Fibroblast of lung (primary cell): ENCODE measurements around the gene NFYA. TPM values are rescaled to one million over a fixed set of nuclear protein-coding genes. Genes with fewer than 3 reads are reported as not detected.

Experiments
- DNase-seq, 2 donors: peaks; one replicate each; pipeline versions ENCODE4 v3.0.0 to v3.0.0-alpha.2; 2010; ENCODE audit warnings: low read depth in 2 of 2
- H2AFZ ChIP-seq: 2 replicates; pipeline ENCODE4 v1.5.1; 2012; ENCODE audit warnings: low read length, control low read depth, inconsistent platforms
- H3K27ac ChIP-seq: 2 replicates; pipeline ENCODE4 v1.5.1; 2011; ENCODE audit warnings: low read length, control low read depth; ENCODE audit not compliant: insufficient read depth
- H3K27me3 ChIP-seq: 2 replicates; pipeline ENCODE4 v1.5.1; 2011; ENCODE audit warnings: mild to moderate bottlenecking, low read length; ENCODE audit not compliant: control insufficient read depth, insufficient read depth
- H3K36me3 ChIP-seq: 2 replicates; pipeline ENCODE4 v1.5.1; 2011; ENCODE audit warnings: low read length; ENCODE audit not compliant: control insufficient read depth, insufficient read depth
- H3K4me1 ChIP-seq: 2 replicates; pipeline ENCODE4 v1.5.1; 2011; ENCODE audit warnings: low read length; ENCODE audit not compliant: control insufficient read depth, insufficient read depth; ENCODE audit errors: extremely low read depth
- H3K4me2 ChIP-seq: 2 replicates; pipeline ENCODE4 v1.5.1; 2011; ENCODE audit warnings: low read length, control low read depth; ENCODE audit not compliant: insufficient read depth; ENCODE audit errors: extremely low read depth
- H3K4me3 ChIP-seq, 4 experiments: fragments of 200-600 bp in 1 of 4; sonication (generic) in 1 of 4; replicated peaks in 1 of 4; 2 replicates each; pipeline ENCODE4 v1.5.1; 2011 to 2016; ENCODE audit warnings: low read length in 4 of 4, low read depth in 3 of 4, mild to moderate bottlenecking in 3 of 4, control low read depth in 2 of 4, inconsistent platforms in 1 of 4, mixed read lengths in 1 of 4; ENCODE audit not compliant: insufficient read depth in 1 of 4; ENCODE audit errors: control extremely low read depth in 1 of 4
- H3K79me2 ChIP-seq: 2 replicates; pipeline ENCODE4 v1.5.1; 2012; ENCODE audit warnings: mild to moderate bottlenecking, low read length, inconsistent platforms; ENCODE audit not compliant: control insufficient read depth, insufficient read depth
- H3K9ac ChIP-seq: 2 replicates; pipeline ENCODE4 v1.5.1; 2011; ENCODE audit warnings: mild to moderate bottlenecking, low read length, control low read depth; ENCODE audit not compliant: insufficient read depth
- H3K9me3 ChIP-seq: 2 replicates; pipeline ENCODE4 v1.5.1; 2012; ENCODE audit warnings: low read depth, low read length; ENCODE audit not compliant: control insufficient read depth, insufficient read depth
- H4K20me1 ChIP-seq: 2 replicates; pipeline ENCODE4 v1.5.1; 2011; ENCODE audit warnings: low read length; ENCODE audit not compliant: control insufficient read depth, insufficient read depth; ENCODE audit errors: extremely low read depth
- EZH2 ChIP-seq: IDR thresholded peaks from 2 replicates; pipeline ENCODE4 v1.5.1; 2012; ENCODE audit warnings: low read length, control low read depth, mild to moderate bottlenecking; ENCODE audit errors: missing control alignments
- polyA plus RNA-seq, 2 donors: library from polyadenylated mRNA; depleted of rRNA in 1 of 2; stranded (reverse) in 1 of 2; unstranded in 1 of 2; fragments of >200 nt; gene quantifications; 2 replicates each; pipeline ENCODE4 v1.2.1, GENCODE V29; 2011 to 2012; ENCODE audit warnings: missing spikeins in 1 of 2
- total RNA-seq: library from RNA; depleted of rRNA; stranded (reverse); fragments of >200 nt; gene quantifications from 2 replicates; pipeline ENCODE4 v1.2.1, GENCODE V29; 2014
- TF ChIP-seq, protein P1 (sequence below), 2 donors: IDR thresholded peaks in 1 of 2; conservative IDR thresholded peaks in 1 of 2; 1 replicate in 1 of 2; 2 replicates in 1 of 2; pipeline ENCODE4 v1.5.1; 2011 to 2012; ENCODE audit warnings: low read length in 2 of 2, control low read depth in 1 of 2, inconsistent platforms in 1 of 2, low read depth in 1 of 2, mild to moderate bottlenecking in 1 of 2

NFYA gene
- total and polyA plus RNA-seq, 2 donors (not counting 1 experiment from before 2014, with no cell fraction given) = 6.9 to 14.9 TPM

DNA sequence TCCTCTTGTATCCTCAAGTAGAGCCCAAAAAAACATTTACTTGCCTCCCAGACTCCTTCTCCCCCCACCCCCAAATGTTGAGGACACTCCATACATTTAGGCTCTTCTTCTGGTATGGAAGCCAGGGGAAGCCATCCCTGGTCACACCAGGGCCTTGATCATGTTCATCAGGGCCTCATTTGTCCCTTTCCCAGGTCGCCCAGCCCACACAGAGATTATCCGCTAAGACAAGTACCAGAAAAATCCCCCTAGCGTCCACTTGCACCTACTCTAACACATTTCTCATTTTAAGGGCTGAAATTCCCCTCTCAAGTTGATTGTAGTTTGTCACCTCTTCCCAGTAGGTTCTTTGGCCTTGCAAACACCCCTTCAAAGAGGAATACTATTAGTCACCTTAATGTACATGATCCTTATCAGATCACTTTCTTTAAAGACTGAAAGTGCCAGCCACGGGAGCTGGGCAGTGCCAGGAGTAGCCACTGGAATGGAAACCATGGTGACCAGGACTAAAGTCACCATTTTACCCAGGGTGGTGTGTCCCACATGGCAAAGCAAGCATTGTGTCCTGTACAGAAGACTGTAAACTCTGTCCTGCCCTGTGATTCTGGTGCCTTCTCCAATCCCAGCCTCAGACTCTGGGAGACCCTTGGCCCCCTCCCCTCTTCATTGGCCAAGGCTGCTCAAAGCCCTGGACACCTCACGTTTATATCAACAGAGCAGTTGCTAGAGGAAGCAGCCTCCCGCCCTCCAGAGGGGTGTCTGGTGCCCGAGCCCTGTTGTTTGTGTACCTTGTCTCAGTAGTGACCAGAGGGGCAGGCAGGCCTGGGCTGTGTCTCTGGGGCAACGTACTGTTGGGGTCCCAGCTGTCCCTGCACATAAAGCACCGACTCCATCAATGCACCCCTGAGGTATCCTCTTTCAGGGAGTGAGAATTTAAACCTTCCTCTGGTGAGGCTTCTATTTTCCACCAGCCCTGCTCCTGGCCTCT, 24.7 kb upstream of the NFYA start:
- peaks cover 2% of the 10 kb centered on the region for H3K27me3 ChIP-seq
- no peak overlapping the region for H2AFZ ChIP-seq
- H3K36me3 ChIP-seq = no peaks in the 10 kb centered on the region
- H3K9me3 ChIP-seq = no peaks in the 10 kb centered on the region
- no peak overlapping the region for H3K4me3 ChIP-seq
- no peak overlapping the region for H3K27ac ChIP-seq
- no peak overlapping the region for H3K9ac ChIP-seq
- H4K20me1 ChIP-seq = no peaks in the 10 kb centered on the region
- H3K4me2 ChIP-seq = no peak overlapping the region
- TF ChIP-seq EZH2 = no peak
- TF ChIP-seq, protein P1, sequence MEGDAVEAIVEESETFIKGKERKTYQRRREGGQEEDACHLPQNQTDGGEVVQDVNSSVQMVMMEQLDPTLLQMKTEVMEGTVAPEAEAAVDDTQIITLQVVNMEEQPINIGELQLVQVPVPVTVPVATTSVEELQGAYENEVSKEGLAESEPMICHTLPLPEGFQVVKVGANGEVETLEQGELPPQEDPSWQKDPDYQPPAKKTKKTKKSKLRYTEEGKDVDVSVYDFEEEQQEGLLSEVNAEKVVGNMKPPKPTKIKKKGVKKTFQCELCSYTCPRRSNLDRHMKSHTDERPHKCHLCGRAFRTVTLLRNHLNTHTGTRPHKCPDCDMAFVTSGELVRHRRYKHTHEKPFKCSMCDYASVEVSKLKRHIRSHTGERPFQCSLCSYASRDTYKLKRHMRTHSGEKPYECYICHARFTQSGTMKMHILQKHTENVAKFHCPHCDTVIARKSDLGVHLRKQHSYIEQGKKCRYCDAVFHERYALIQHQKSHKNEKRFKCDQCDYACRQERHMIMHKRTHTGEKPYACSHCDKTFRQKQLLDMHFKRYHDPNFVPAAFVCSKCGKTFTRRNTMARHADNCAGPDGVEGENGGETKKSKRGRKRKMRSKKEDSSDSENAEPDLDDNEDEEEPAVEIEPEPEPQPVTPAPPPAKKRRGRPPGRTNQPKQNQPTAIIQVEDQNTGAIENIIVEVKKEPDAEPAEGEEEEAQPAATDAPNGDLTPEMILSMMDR (conservative IDR thresholded peaks at IDR 0.05 in 1 of 2, IDR thresholded peaks at IDR 0.05 in 1 of 2; ENCODE audit: low read depth in 1 of 2, low read length in 2 of 2) = no peak
- DNase-seq = no peak
- H3K4me1 ChIP-seq = no peaks in the 10 kb centered on the region
- H3K79me2 ChIP-seq = no peaks in the 10 kb centered on the region

DNA sequence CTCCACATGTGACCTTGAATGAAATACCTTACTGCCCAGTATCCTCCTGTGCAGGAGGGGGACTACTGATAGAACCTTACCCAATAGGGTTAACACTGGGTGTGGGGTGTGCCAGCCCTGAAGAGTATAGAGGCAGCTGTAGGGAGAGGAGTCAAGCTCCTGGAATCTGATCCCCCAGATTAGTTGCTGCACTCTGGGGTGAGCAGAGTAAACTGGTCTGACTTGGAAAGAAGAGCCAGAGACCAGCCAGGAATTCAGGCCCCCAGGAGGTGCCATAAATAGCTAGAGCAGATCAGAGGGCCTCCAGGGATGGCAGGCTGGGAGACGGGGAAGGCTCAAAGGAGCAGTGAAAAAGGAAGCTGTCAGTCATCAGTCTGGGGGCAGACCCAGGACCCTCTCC, 23.3 kb upstream of the NFYA start:
- Histone ChIP-seq H3K9ac (no peak overlapping the region), H3K79me2 (no peaks in the 10 kb centered on the region), H3K36me3 (no peaks in the 10 kb centered on the region), H4K20me1 (no peaks in the 10 kb centered on the region), H3K4me1 (no peaks in the 10 kb centered on the region), H3K27ac (no peak overlapping the region), H3K4me3 (no peak overlapping the region), H3K27me3 (peaks cover 2% of the 10 kb centered on the region), H2AFZ (no peak overlapping the region), H3K9me3 (no peaks in the 10 kb centered on the region), H3K4me2 (no peak overlapping the region)
- DNase-seq = no peak
- TF ChIP-seq, protein P1 (conservative IDR thresholded peaks at IDR 0.05 in 1 of 2, IDR thresholded peaks at IDR 0.05 in 1 of 2; ENCODE audit: low read depth in 1 of 2, low read length in 2 of 2) = no peak
- TF ChIP-seq EZH2 = no peak

- no peak overlapping the region for H2AFZ ChIP-seq
- no peak for TF ChIP-seq EZH2
- TF ChIP-seq, protein P1 (conservative IDR thresholded peaks at IDR 0.05 in 1 of 2, IDR thresholded peaks at IDR 0.05 in 1 of 2; ENCODE audit: low read depth in 1 of 2, low read length in 2 of 2) = no peak
- H3K9me3 ChIP-seq = no peaks in the 10 kb centered on the region
- H3K36me3 ChIP-seq = no peaks in the 10 kb centered on the region
- H3K4me3 ChIP-seq = no peak overlapping the region
- H3K4me1 ChIP-seq = no peaks in the 10 kb centered on the region
- H4K20me1 ChIP-seq = no peaks in the 10 kb centered on the region
- no peak overlapping the region for H3K27ac ChIP-seq
- H3K27me3 ChIP-seq = peaks cover 2% of the 10 kb centered on the region
- DNase-seq = no peak
- H3K9ac ChIP-seq = no peak overlapping the region
- H3K79me2 ChIP-seq = no peaks in the 10 kb centered on the region
- H3K4me2 ChIP-seq = no peak overlapping the region
Observed at GRCh38 chr6:41049955-41050354, 22.8 kb upstream of the NFYA start.
